HG03139 (cell line): Measurements from ENCODE around the gene ZNF77.
"Not testable (repeated sequence)": the region's sequence is repeated elsewhere in the genome, so short reads cannot be mapped to it uniquely, and the experiment has no call there.

Experiments used
- ATAC-seq: cut with Tn5 transposase; IDR thresholded peaks from one replicate; pipeline ENCODE4 v1.9.1; 2021; ENCODE audit not compliant: unreplicated experiment

Gene ZNF77

GRCh38 chr19:2923510-2923909, 21.3 kb downstream of the ZNF77 start:
- ATAC-seq, result no peak

GRCh38 chr19:2922987-2923386, 21.8 kb downstream of the ZNF77 start:
- no peak for ATAC-seq

- no peak for ATAC-seq
Measured at GRCh38 chr19:2917275-2918184, 27.2 kb downstream of the ZNF77 start.

GRCh38 chr19:2912306-2912705, 32.5 kb downstream of the ZNF77 start:
- no peak for ATAC-seq

- no peak for ATAC-seq
Measured at GRCh38 chr19:2906631-2907195, 38.1 kb downstream of the ZNF77 start.

- no peak for ATAC-seq
Measured at GRCh38 chr19:2905918-2906519, 38.8 kb downstream of the ZNF77 start.

- not testable (repeated sequence) for ATAC-seq
Measured at GRCh38 chr19:2903326-2903725, 41.4 kb downstream of the ZNF77 start.

GRCh38 chr19:2902590-2903218, 42.1 kb downstream of the ZNF77 start:
- ATAC-seq, result no peak

- peak; percentile 90 for ATAC-seq
Measured at GRCh38 chr19:2900296-2901252, 44.2 kb downstream of the ZNF77 start, which contains the start of gene ZNF57. TSS of gene ZNF57 (plus strand) at chr19:2900928. CDS start at chr19:2901046, 118 bp downstream.

- no peak for ATAC-seq
Measured at GRCh38 chr19:2896694-2897093, 48.1 kb downstream of the ZNF77 start.

GRCh38 chr19:2890531-2890930, 54.2 kb downstream of the ZNF77 start:
- not testable (repeated sequence) for ATAC-seq

GRCh38 chr19:2888731-2889224, 56.0 kb downstream of the ZNF77 start:
- no peak for ATAC-seq

- ATAC-seq, result no peak
Measured at GRCh38 chr19:2887391-2887914, 57.3 kb downstream of the ZNF77 start.

GRCh38 chr19:2885736-2886135, 59.0 kb downstream of the ZNF77 start:
- ATAC-seq, result no peak

GRCh38 chr19:2883686-2884439, 60.9 kb downstream of the ZNF77 start:
- ATAC-seq, result no peak
